Measurements from ENCODE around the gene FAM72B.
"Not testable (repeated sequence)": the region's sequence is repeated elsewhere in the genome, so short reads cannot be mapped to it uniquely, and the experiment has no call there.

Gene FAM72B

DNA sequence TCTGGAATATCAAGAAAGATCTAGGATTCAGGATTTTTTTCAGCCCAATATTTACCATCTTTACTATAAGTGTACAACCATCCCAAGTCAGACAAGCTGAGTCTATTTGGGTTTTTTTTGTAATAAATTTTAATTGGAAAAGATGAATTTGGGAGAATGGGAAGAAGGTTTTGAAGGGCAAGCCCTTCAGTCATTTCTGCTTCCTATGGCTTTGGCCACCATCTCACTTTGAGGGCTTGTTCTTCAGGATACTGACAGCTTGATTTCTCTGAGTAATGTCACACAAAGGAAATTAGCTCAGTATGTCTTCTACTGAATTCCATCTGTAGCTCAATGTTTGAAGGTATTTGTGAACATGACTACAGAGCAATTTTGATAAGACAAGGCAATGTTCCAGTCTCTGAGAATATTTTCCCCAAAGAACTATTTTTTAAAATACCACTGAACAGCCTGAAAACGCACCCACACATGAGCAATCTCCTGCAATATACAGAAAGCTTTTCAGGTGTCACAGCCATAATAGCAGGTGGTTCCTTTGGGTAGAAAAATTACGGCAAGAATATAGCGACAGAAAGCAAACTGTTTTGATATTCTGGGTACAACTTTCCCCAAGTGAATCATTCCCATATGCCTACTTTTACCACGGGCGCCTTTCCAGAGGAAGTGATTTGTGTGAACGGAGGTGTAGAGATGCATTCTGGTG is 22.8 kb downstream of the FAM72B start:
- not testable (repeated sequence) for H3K4me1 ChIP-seq (ENCODE audit: control insufficient read depth in 1 of 2, insufficient read depth in 2 of 2, low read length in 2 of 2); H4K8ac ChIP-seq (ENCODE audit: low read depth, low read length); H3K4me2 ChIP-seq (ENCODE audit: low read length); H3K4me3 ChIP-seq (ENCODE audit: low read depth, low read length); H3K9me3 ChIP-seq (ENCODE audit: insufficient read depth, low read depth, low read length); H3K36me3 ChIP-seq (ENCODE audit: control insufficient read depth in 1 of 2, insufficient read depth in 2 of 2, low read length in 2 of 2); H3K14ac ChIP-seq (ENCODE audit: low read length); H3K4ac ChIP-seq (ENCODE audit: low read depth, low read length); H2BK120ac ChIP-seq (ENCODE audit: insufficient read depth, low read length, poor library complexity); H3K9ac ChIP-seq (ENCODE audit: low read length); H3K23ac ChIP-seq (ENCODE audit: low read length); H2AFZ ChIP-seq (ENCODE audit: insufficient read depth, low read length, poor library complexity); H3K18ac ChIP-seq (ENCODE audit: low read length); H3K27ac ChIP-seq (ENCODE audit: low read depth, low read length); DNase-seq; H2AK5ac ChIP-seq (ENCODE audit: low read length); H3K27me3 ChIP-seq (ENCODE audit: insufficient read depth, low read length); H2BK5ac ChIP-seq (ENCODE audit: low read depth, low read length, poor library complexity); H4K12ac ChIP-seq (ENCODE audit: low read depth, low read length); H4K91ac ChIP-seq (ENCODE audit: low read depth, low read length); H3K79me2 ChIP-seq (ENCODE audit: control insufficient read depth, insufficient read depth, low read length, poor library complexity); H3K79me1 ChIP-seq (ENCODE audit: low read length); H2BK12ac ChIP-seq (ENCODE audit: low read length)
- no CpG with 5 or more reads among the region's 6 CpGs for WGBS (ENCODE audit: extremely low coverage, insufficient coverage, insufficient read length)

DNA sequence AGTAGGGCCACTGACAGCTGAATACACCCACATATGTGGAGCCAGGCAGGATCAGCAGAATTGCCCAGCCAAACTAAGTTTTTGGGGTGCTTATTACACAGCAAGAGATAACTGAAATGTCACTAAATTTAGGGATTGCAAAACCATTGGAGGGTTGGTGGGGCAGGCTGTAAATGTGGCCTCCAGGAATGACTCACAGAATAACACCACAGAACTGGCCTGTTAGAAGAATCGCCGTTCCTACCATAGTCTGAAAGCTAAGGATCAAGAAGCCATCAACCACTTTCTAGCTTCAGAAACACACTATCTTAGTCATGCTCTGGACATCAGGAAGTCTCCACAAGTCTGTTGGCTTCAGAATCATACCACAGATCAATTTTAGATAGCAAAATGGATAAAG is 24.0 kb downstream of the FAM72B start:
- not testable (repeated sequence) for DNase-seq; H2BK120ac ChIP-seq (ENCODE audit: insufficient read depth, low read length, poor library complexity); H4K91ac ChIP-seq (ENCODE audit: low read depth, low read length); H3K27me3 ChIP-seq (ENCODE audit: insufficient read depth, low read length); H3K79me1 ChIP-seq (ENCODE audit: low read length); H3K4ac ChIP-seq (ENCODE audit: low read depth, low read length); H2AFZ ChIP-seq (ENCODE audit: insufficient read depth, low read length, poor library complexity); H3K27ac ChIP-seq (ENCODE audit: low read depth, low read length); H3K79me2 ChIP-seq (ENCODE audit: control insufficient read depth, insufficient read depth, low read length, poor library complexity); H2AK5ac ChIP-seq (ENCODE audit: low read length); H3K4me1 ChIP-seq (ENCODE audit: control insufficient read depth in 1 of 2, insufficient read depth in 2 of 2, low read length in 2 of 2); H3K36me3 ChIP-seq (ENCODE audit: control insufficient read depth in 1 of 2, insufficient read depth in 2 of 2, low read length in 2 of 2); H3K14ac ChIP-seq (ENCODE audit: low read length); H3K4me2 ChIP-seq (ENCODE audit: low read length); H4K8ac ChIP-seq (ENCODE audit: low read depth, low read length); H3K23ac ChIP-seq (ENCODE audit: low read length); H2BK5ac ChIP-seq (ENCODE audit: low read depth, low read length, poor library complexity); H4K12ac ChIP-seq (ENCODE audit: low read depth, low read length); H3K9me3 ChIP-seq (ENCODE audit: insufficient read depth, low read depth, low read length); H2BK12ac ChIP-seq (ENCODE audit: low read length); H3K18ac ChIP-seq (ENCODE audit: low read length); H3K4me3 ChIP-seq (ENCODE audit: low read depth, low read length); H3K9ac ChIP-seq (ENCODE audit: low read length)
- WGBS (ENCODE audit: extremely low coverage, insufficient coverage, insufficient read length): no CpG with 5 or more reads among the region's 2 CpGs

DNA sequence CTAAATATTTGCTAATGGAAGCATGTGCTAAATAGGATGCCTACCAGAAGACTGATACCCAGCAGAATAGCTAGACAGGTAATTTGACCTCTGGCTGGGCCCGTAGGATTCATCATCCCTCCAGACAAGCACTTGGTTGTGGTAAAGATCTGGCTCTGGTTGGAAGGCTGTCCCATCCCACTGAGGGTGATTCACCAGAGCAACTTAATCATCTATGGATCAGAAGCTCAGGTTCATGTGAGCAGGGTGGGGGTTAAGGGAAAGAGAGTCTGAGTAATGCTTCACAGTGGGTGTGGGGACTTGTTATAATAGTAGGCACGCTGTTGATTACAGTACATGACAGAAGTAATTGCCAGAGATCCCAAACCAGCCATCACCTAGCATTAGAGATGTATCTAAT is 26.5 kb downstream of the FAM72B start:
- H3K36me3 ChIP-seq (ENCODE audit: control insufficient read depth in 1 of 2, insufficient read depth in 2 of 2, low read length in 2 of 2); H2BK12ac ChIP-seq (ENCODE audit: low read length); DNase-seq; H3K79me2 ChIP-seq (ENCODE audit: control insufficient read depth, insufficient read depth, low read length, poor library complexity); H3K4ac ChIP-seq (ENCODE audit: low read depth, low read length); H4K8ac ChIP-seq (ENCODE audit: low read depth, low read length); H3K4me1 ChIP-seq (ENCODE audit: control insufficient read depth in 1 of 2, insufficient read depth in 2 of 2, low read length in 2 of 2); H3K27ac ChIP-seq (ENCODE audit: low read depth, low read length); H2BK120ac ChIP-seq (ENCODE audit: insufficient read depth, low read length, poor library complexity); H3K18ac ChIP-seq (ENCODE audit: low read length); H3K9ac ChIP-seq (ENCODE audit: low read length); H4K12ac ChIP-seq (ENCODE audit: low read depth, low read length); H3K23ac ChIP-seq (ENCODE audit: low read length); H2AK5ac ChIP-seq (ENCODE audit: low read length); H3K4me3 ChIP-seq (ENCODE audit: low read depth, low read length); H3K9me3 ChIP-seq (ENCODE audit: insufficient read depth, low read depth, low read length); H3K4me2 ChIP-seq (ENCODE audit: low read length); H2AFZ ChIP-seq (ENCODE audit: insufficient read depth, low read length, poor library complexity); H3K79me1 ChIP-seq (ENCODE audit: low read length); H3K14ac ChIP-seq (ENCODE audit: low read length); H4K91ac ChIP-seq (ENCODE audit: low read depth, low read length); H3K27me3 ChIP-seq (ENCODE audit: insufficient read depth, low read length); H2BK5ac ChIP-seq (ENCODE audit: low read depth, low read length, poor library complexity): not testable (repeated sequence)
- WGBS (ENCODE audit: extremely low coverage, insufficient coverage, insufficient read length): no CpG with 5 or more reads among the region's 2 CpGs

DNA sequence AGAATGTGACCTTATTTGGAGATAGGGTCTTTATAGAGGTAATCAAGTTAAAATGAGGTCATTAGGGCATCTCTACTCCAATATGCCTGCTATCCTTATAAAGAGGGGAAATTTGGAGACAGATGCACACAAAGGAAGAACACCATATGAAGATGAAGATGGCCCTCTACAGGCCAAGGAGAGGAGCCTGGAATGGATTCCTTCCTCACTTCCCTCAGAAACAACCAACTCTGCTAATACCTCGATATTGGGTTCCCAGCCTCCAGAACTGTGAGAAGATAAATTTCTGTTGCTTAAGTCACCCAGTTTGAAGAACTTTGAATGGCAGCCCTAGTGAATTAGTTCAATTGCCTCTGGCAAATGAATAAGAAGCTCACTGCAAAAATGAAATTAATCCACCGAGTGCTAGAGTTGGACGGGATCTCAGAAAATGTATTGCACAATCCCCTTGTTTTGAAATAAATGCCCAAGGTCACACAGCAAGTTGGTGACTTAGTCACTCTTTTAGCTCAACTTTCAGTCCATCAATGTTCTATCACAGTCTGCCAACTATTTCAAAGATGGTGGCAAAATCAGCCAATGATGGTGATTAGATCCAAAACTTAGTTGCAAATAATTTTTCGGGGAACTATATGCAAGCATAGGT is 27.1 kb downstream of the FAM72B start:
- not testable (repeated sequence) for H2AK5ac ChIP-seq (ENCODE audit: low read length); H2BK120ac ChIP-seq (ENCODE audit: insufficient read depth, low read length, poor library complexity); H3K23ac ChIP-seq (ENCODE audit: low read length); H3K14ac ChIP-seq (ENCODE audit: low read length); H2AFZ ChIP-seq (ENCODE audit: insufficient read depth, low read length, poor library complexity); H2BK12ac ChIP-seq (ENCODE audit: low read length); H3K4ac ChIP-seq (ENCODE audit: low read depth, low read length); H4K12ac ChIP-seq (ENCODE audit: low read depth, low read length); H3K18ac ChIP-seq (ENCODE audit: low read length); H4K91ac ChIP-seq (ENCODE audit: low read depth, low read length); H3K36me3 ChIP-seq (ENCODE audit: control insufficient read depth in 1 of 2, insufficient read depth in 2 of 2, low read length in 2 of 2); H3K4me1 ChIP-seq (ENCODE audit: control insufficient read depth in 1 of 2, insufficient read depth in 2 of 2, low read length in 2 of 2); H4K8ac ChIP-seq (ENCODE audit: low read depth, low read length); H3K27ac ChIP-seq (ENCODE audit: low read depth, low read length); H3K79me1 ChIP-seq (ENCODE audit: low read length); DNase-seq; H3K9me3 ChIP-seq (ENCODE audit: insufficient read depth, low read depth, low read length); H3K9ac ChIP-seq (ENCODE audit: low read length); H2BK5ac ChIP-seq (ENCODE audit: low read depth, low read length, poor library complexity); H3K4me3 ChIP-seq (ENCODE audit: low read depth, low read length); H3K27me3 ChIP-seq (ENCODE audit: insufficient read depth, low read length); H3K79me2 ChIP-seq (ENCODE audit: control insufficient read depth, insufficient read depth, low read length, poor library complexity); H3K4me2 ChIP-seq (ENCODE audit: low read length)
- WGBS (ENCODE audit: extremely low coverage, insufficient coverage, insufficient read length): no CpG with 5 or more reads among the region's 4 CpGs
